ENCODE results near the gene SOHLH1.

DNA sequence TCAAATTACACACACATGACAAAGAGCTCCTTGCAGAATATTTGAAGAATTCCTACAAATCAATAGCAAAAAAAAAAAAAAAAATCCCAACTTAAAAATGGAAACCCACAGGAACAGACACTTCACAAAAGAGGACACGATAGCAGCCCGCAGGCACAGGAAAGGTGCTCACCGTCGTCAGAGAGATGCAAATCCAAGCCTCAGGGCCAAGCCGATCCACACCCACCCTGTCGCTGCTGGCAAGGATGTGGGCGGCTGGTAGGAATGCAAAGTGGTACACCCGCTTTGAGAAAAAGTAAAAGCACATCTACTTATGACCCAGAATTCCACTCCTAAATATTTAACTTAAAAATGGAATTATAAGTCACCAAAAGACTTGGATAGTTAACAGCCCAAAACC lies 25.3 kb downstream of the SOHLH1 start:
- TF ChIP-seq, protein P1, sequence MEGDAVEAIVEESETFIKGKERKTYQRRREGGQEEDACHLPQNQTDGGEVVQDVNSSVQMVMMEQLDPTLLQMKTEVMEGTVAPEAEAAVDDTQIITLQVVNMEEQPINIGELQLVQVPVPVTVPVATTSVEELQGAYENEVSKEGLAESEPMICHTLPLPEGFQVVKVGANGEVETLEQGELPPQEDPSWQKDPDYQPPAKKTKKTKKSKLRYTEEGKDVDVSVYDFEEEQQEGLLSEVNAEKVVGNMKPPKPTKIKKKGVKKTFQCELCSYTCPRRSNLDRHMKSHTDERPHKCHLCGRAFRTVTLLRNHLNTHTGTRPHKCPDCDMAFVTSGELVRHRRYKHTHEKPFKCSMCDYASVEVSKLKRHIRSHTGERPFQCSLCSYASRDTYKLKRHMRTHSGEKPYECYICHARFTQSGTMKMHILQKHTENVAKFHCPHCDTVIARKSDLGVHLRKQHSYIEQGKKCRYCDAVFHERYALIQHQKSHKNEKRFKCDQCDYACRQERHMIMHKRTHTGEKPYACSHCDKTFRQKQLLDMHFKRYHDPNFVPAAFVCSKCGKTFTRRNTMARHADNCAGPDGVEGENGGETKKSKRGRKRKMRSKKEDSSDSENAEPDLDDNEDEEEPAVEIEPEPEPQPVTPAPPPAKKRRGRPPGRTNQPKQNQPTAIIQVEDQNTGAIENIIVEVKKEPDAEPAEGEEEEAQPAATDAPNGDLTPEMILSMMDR (IDR thresholded peaks at IDR 0.05) = no peak
- no peak for TF ChIP-seq POLR2A (IDR thresholded peaks at IDR 0.05)

Measured in Peyer's patch (tissue), 4 donors.